HG03571 (cell line): ENCODE results near the gene REEP6.
"Not testable (repeated sequence)": the region's sequence is repeated elsewhere in the genome, so short reads cannot be mapped to it uniquely, and the experiment has no call there.

Experiments
- ATAC-seq: cut with Tn5 transposase; IDR thresholded peaks from one replicate; pipeline ENCODE4 v1.9.1; 2021; ENCODE audit not compliant: unreplicated experiment

Gene REEP6

GRCh38 chr19:1522838-1523237 lies 31.9 kb downstream of the REEP6 start:
- no peak for ATAC-seq

DNA sequence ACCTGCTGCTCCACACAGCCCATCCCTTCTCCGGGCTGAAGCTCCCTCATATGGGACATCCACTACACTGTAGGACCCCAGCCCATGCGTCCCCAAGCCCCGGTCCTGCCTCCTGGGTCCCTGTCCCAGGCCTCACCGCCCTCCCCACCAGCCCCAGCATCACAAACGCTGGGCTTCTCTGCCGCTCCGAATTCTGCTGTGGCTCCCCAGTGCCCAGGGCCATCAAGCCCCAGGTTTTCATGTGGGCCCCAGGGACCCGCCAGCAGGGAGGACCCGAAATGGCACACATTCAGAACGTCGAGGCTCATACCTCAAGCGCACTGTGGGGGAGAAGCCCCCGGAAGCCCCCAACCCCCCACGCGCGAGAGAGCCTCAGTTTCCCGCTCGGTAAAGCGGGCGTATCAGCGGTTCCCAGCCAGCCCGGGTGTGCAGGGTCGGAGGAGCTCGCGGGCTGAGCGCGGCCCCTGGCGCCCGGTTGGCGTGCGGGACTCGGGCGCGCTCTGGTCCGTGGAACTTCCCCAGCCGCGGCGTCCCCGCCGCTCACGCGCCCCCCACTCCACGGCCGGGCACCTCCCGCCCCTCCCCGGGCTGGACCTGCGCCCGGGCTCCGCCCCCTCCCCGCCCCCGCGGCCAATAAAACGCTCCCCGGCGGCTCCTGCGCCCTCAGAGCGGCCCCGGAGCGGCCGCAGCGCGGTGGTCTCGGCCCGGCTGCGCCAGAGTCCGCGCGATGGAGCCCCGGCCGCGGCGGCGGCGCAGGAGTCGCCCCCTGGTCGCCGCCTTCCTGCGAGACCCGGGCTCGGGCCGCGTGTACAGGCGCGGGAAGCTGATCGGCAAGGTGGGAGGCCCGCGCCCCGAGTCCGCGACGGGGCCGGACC lies 32.7 kb downstream of the REEP6 start, which contains the start of gene PLK5:
Gene PLK5 (plus strand): TSS at position 666 of the 875 bp plus-strand sequence. CDS start 2,920 bp downstream, outside the sequence.
- no peak for ATAC-seq

- no peak for ATAC-seq
Measured at GRCh38 chr19:1524287-1524971, 33.4 kb downstream of the REEP6 start.

- no peak for ATAC-seq
Measured at GRCh38 chr19:1524972-1525325, 34.0 kb downstream of the REEP6 start.

DNA sequence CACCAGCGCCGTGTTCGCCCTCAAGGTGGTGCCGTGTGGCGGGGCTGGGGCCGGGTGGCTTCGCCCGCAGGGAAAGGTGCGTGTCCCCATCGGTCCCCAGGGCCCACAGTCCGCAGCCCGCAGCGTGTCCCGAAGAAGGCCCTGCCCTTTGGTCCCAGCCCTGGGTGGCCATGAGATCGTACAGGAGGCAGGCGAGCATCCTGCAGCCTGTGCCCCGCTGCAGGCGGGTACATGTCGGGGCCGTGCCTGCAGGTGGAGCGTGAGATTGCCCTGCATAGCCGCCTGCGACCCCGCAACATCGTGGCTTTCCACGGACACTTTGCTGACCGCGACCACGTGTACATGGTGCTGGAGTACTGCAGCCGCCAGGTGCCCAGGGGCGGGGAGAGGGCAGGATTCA lies 34.4 kb downstream of the REEP6 start:
- no peak for ATAC-seq

- no peak for ATAC-seq
Measured at GRCh38 chr19:1526066-1526778, 35.2 kb downstream of the REEP6 start.

GRCh38 chr19:1526979-1527649 lies 36.1 kb downstream of the REEP6 start:
- no peak for ATAC-seq

DNA sequence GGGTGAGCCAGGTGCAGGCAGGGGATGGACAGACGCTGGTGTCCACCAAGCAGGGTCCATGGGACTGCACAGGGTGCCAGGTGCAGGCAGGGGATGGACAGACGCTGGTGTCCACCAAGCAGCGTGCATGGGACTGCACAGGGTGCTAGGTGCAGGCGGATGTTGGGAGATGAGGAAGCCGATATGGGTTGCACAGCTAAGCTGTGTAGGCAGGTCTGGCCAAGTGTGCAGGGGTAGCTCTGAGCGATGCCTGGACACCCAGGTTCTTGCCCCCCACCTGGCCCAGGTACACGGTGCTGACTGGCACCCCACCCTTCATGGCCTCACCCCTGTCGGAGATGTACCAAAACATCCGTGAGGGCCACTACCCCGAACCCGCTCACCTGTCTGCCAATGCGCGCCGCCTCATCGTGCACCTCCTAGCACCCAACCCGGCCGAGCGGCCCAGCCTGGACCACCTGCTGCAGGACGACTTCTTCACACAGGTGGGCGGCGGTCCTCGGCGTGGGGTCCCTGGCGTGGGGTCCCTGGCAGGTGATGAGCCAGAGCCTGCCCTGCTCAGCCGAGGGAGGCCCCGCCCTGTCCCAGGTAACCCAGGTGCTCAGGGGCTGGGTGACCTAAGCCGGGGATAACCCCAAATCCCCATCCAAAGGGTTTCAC lies 36.8 kb downstream of the REEP6 start:
- ATAC-seq, result no peak

DNA sequence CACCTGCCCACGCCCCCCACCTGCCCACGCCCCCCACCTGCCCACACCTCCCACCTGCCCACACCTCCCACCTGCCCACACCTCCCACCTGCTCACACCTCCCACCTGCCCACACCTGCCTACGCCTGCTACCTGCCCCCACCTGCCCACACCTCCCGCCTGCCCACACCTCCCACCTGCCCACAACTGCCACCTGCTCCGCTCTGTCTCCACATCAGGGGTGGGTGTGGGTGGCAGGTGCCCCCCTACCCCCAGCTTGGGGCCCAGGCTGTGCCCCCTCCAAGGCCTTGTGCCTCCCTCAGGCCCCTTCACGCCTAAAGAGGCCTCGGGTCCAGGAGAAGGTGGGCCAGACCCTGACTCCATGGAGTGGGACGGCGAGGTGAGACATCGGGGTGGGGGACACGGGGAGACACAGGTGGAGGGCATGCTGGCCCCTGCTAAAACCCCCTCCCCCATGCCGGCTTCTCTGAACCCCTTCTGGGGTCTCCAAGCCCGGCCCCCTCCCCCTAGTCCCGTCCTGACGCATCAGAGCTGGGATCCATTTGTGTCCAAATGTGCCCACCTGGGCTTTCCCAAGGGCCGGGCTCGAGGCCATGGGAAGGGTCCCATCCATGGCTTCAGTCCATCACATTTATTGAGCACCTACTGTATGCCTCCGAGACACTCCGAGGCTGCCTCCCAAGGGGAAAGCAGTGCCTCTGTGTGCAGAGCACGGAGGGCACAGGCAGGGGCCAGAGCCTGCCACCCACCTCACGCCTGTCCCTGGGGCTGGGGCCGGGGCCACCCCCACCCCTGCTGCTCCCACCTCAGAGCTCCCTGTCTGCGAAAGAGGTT lies 37.8 kb downstream of the REEP6 start:
- no peak for ATAC-seq

- ATAC-seq, result no peak
Measured at GRCh38 chr19:1529430-1529816, 38.4 kb downstream of the REEP6 start.

- ATAC-seq, result not testable (repeated sequence)
Measured at GRCh38 chr19:1530856-1531255, 39.9 kb downstream of the REEP6 start.

DNA sequence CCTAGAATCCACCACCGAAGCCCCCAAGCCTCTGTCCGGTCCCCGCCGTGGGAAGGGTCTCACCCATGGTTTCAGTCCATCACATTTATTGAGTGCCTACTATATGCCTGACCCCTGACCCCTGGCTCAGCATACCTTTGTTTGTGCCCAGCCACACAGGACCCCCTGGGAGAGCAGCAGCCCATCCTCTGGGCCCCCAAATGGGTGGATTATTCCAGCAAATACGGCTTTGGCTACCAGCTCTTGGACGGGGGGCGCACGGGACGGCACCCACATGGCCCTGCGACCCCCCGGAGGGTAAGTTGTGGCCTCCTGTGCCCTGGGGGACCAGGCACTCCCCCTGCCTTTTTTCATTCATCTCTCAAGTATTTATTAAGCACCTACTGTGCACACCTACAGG lies 40.6 kb downstream of the REEP6 start:
- no peak for ATAC-seq

- ATAC-seq, result no peak
Measured at GRCh38 chr19:1532003-1532402, 41.0 kb downstream of the REEP6 start.

DNA sequence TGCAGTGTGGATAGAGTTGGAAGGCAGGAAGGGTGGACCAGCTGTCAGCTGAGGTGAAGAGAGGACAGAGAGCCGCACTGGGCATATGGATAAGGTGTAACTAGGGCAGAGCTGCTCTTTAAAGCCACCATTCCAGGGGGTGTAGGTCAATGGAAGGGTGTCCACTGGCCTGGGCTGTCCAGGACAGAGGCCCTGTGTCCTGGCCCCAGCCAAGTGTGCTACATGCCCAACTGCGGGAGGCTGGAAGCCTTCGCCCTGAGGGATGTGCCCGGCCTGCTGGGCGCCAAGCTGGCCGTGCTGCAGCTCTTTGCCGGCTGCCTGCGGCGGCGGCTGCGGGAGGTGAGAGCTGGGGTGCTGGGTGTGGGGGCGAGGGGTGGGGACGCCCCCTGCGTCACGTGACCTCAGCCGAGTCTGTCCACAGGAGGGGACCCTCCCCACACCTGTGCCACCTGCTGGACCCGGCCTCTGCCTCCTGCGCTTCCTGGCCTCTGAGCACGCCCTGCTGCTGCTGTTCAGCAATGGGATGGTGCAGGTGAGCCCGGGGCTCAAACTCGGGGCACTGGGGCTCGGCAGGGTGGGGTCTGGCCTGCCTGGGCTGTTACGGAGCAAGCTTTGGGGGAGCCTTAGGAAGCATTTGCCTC lies 42.6 kb downstream of the REEP6 start:
- no peak for ATAC-seq

DNA sequence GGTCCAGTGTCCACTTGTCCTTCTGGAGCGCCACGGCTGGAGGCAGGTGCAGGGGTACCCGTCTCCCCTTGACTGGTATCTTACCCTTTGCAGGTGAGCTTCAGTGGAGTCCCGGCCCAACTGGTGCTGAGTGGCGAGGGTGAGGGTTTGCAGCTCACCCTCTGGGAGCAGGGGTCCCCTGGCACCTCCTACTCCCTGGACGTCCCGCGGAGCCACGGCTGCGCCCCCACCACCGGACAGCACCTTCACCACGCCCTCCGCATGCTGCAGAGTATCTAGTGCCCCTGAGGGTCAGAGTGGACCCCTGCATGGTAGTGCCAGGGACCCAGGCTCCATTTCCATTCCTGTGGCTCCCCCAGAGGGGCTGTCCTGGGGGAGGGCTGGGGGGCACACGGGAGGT lies 44.0 kb downstream of the REEP6 start:
- ATAC-seq, result no peak

- not testable (repeated sequence) for ATAC-seq
Measured at GRCh38 chr19:1535699-1536098, 44.7 kb downstream of the REEP6 start.

DNA sequence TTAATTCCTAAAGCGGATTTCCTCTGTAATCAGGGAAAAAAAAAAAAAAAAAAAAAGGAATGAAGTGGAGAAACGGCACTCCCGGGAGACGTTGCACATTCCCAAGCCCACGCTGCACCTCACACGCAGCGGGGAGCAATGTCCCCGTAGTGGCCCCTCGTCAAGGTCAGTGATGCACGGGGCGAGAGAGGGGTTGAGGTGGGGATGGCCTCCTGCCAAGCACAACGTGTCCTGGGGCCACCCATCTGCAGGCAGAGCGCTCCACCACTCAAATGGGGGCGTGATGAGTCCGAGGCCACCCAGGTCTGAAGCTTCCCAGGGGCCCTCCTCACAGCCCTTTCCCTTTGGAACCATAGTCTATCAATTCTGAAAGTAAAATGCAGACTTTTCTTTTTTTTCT lies 48.0 kb downstream of the REEP6 start:
- ATAC-seq, result no peak

- not testable (repeated sequence) for ATAC-seq
Measured at GRCh38 chr19:1539749-1540148, 48.8 kb downstream of the REEP6 start.

GRCh38 chr19:1540365-1540925 lies 49.5 kb downstream of the REEP6 start:
- ATAC-seq, result no peak
